GM12878 (cell line): ENCODE data around the gene RTN4RL1. TPM values are rescaled to one million over a fixed set of nuclear protein-coding genes. Genes with fewer than 3 reads are reported as not detected.
"Not testable (repeated sequence)": the region's sequence is repeated elsewhere in the genome, so short reads cannot be mapped to it uniquely, and the experiment has no call there.

ENCODE experiments used
- ATAC-seq: fragments of 200-7000 bp; cut with Tn5 transposase; 3 replicates; pipeline ENCODE4 v1.9.1; 2020; ENCODE audit warnings: mild to moderate bottlenecking, moderate library complexity
- BruUV-seq: library from RNA; stranded (reverse); fragments of 400-500 nt; replicated peaks from 2 replicates; lab custom pipeline; 2021; lab: Mats Ljungman, UMichigan
- CTCF ChIA-PET: fragments of 300-600 bp; sonication (Branson Sonifier 250); formaldehyde crosslinking; extraction: SDS; loops from one replicate; lab custom pipeline; 2021; ENCODE audit warnings: inconsistent platforms; lab: Yijun Ruan, JAX
- POLR2A ChIA-PET: fragments of 350-600 bp; formaldehyde crosslinking; extraction: SDS; loops from one replicate; lab custom pipeline; 2021; ENCODE audit warnings: inconsistent platforms; lab: Charles Lee
- RAD21 ChIA-PET: fragments of 300-600 bp; sonication (Branson Sonifier 250); formaldehyde crosslinking; loops from one replicate; lab custom pipeline; 2023; ENCODE audit warnings: antibody characterized with exemption; ENCODE audit not compliant: unreplicated experiment; lab: Charles Lee
- SMC1A ChIA-PET: fragments of 300-600 bp; sonication (Branson Sonifier 250); formaldehyde crosslinking; loops from one replicate; lab custom pipeline; 2023; ENCODE audit not compliant: unreplicated experiment, uncharacterized antibody; lab: Charles Lee
- DNase-seq: peaks from one replicate; pipeline ENCODE4 v3.0.0-alpha.2; 2011; ENCODE audit warnings: low read depth, low spot score
- FAIRE-seq: peaks from 3 replicates; lab custom pipeline; 2011; peaks lifted over from hg19 to GRCh38; lab: Jason Lieb, UNC
- H2AFZ ChIP-seq: 2 replicates; pipeline ENCODE4 v1.6.0; 2011; ENCODE audit warnings: low read depth, low read length, control low read depth; ENCODE audit not compliant: control insufficient read depth
- H3K27ac ChIP-seq: 2 replicates; pipeline ENCODE4 v1.5.1; 2011; ENCODE audit warnings: control low read depth; ENCODE audit not compliant: control insufficient read depth, insufficient read depth
- H3K27me3 ChIP-seq, 2 experiments: replicated peaks in 1 of 2; 2 replicates each; pipeline versions ENCODE4 v1.6.0 to v1.6.1; 2011; ENCODE audit warnings: low read length in 1 of 2; ENCODE audit not compliant: control insufficient read depth in 2 of 2, insufficient read depth in 2 of 2
- H3K36me3 ChIP-seq, 2 experiments: 2 replicates each; pipeline ENCODE4 v1.5.1; 2011; ENCODE audit warnings: low read length in 1 of 2; ENCODE audit not compliant: control insufficient read depth in 2 of 2, insufficient read depth in 2 of 2
- H3K4me1 ChIP-seq: 2 replicates; pipeline ENCODE4 v1.6.1; 2011; ENCODE audit warnings: mild to moderate bottlenecking, low read length, moderate library complexity, mixed read lengths; ENCODE audit not compliant: control insufficient read depth, insufficient read depth
- H3K4me2 ChIP-seq: 2 replicates; pipeline ENCODE4 v1.6.0; 2011; ENCODE audit warnings: control low read depth; ENCODE audit not compliant: control insufficient read depth, insufficient read depth
- H3K4me3 ChIP-seq: fragments of 200-600 bp; sonication (generic); 2 replicates; pipeline ENCODE4 v1.5.1; 2016
- H3K79me2 ChIP-seq: 2 replicates; pipeline ENCODE4 v1.6.0; 2011; ENCODE audit warnings: low read length; ENCODE audit not compliant: control insufficient read depth, insufficient read depth
- H3K9ac ChIP-seq: 2 replicates; pipeline ENCODE4 v1.8.0; 2011; ENCODE audit warnings: low read length, control low read depth, mixed read lengths; ENCODE audit not compliant: control insufficient read depth, insufficient read depth
- H3K9me3 ChIP-seq: replicated peaks from 3 replicates; pipeline ENCODE4 v1.5.1; 2011; ENCODE audit warnings: mild to moderate bottlenecking, low read length; ENCODE audit not compliant: control insufficient read depth, insufficient read depth
- H4K20me1 ChIP-seq: 2 replicates; pipeline ENCODE4 v1.6.0; 2011; ENCODE audit not compliant: control insufficient read depth, insufficient read depth
- BCL11A ChIP-seq: IDR thresholded peaks from 2 replicates; pipeline ENCODE4 v1.6.1; 2011; ENCODE audit warnings: low read depth, low read length
- HDGF ChIP-seq: fragments of 450-650 bp; IDR thresholded peaks from 2 replicates; pipeline ENCODE4 v1.6.1; 2016; ENCODE audit warnings: antibody characterized with exemption
- NFYA ChIP-seq: IDR thresholded peaks from 2 replicates; pipeline ENCODE4 v1.6.1; 2011; ENCODE audit warnings: low read depth, mild to moderate bottlenecking, low read length, improper control_type of control experiment, borderline replicate concordance
- RUNX3 ChIP-seq: IDR thresholded peaks from 2 replicates; pipeline ENCODE4 v1.6.1; 2012; ENCODE audit warnings: low read length, inconsistent platforms
- SIN3A ChIP-seq: IDR thresholded peaks from 2 replicates; pipeline ENCODE4 v1.6.1; 2012; ENCODE audit warnings: low read depth, low read length, improper control_type of control experiment
- SP1 ChIP-seq: IDR thresholded peaks from one replicate; pipeline ENCODE4 v1.6.1; 2011; ENCODE audit warnings: low read depth, low read length
- ZNF207 ChIP-seq: fragments of 450-650 bp; IDR thresholded peaks from 2 replicates; pipeline ENCODE4 v1.6.1; 2014; ENCODE audit warnings: antibody characterized with exemption, mild to moderate bottlenecking, borderline replicate concordance
- WGBS: methylation state at CpG from one replicate; pipeline ENCODE4 v1.1.6; 2016; ENCODE audit warnings: low lambda C conversion rate; ENCODE audit not compliant: insufficient replicate concordance, insufficient coverage; ENCODE audit errors: missing lambda C conversion rate; 5-methylcytosine and 5-hydroxymethylcytosine counted together
- in situ Hi-C: fragments of 300-500 bp; cut with MboI; formaldehyde crosslinking; loops from 9 replicates; pipeline ENCODE4 v1.14.3; 2018; ENCODE audit warnings: mixed read lengths
- intact Hi-C: fragments of 100-400 bp; cut with micrococcal nuclease; formaldehyde crosslinking; loops from one replicate; pipeline ENCODE4 v1.14.2; 2022; ENCODE audit not compliant: unreplicated experiment
- polyA plus RNA-seq, 11 experiments: library from polyadenylated mRNA; depleted of rRNA in 4 of 11; unstranded in 6 of 11; stranded (reverse) in 5 of 11; fragments of >200 nt; fragmentation: Nextera tagmentation in 4 of 11; fragmentation: Illumina TruSeq in 1 of 11; extraction: Ambion mirVana in 4 of 11; extraction: Trizol in 1 of 11; gene quantifications; 1 replicate in 1 of 11; 2 replicates in 10 of 11; pipeline versions ENCODE4 v1.2.1 to v1.2.3, GENCODE V29; 2011 to 2016; ENCODE audit warnings: inconsistent platforms in 2 of 11, missing spikeins in 2 of 11, low read depth in 1 of 11
- total RNA-seq, 4 experiments: library from RNA; depleted of rRNA in 3 of 4; stranded (reverse); fragments of >200 nt in 3 of 4; fragmentation: Illumina TruSeq in 1 of 4; extraction: Trizol in 1 of 4; gene quantifications; 2 replicates each; pipeline versions ENCODE4 v1.2.1 to v1.2.3, GENCODE V29; 2013 to 2021
- TF ChIP-seq, protein P1 (sequence below): fragments of 450-650 bp; IDR thresholded peaks from 2 replicates; pipeline ENCODE4 v1.6.1; 2018; ENCODE audit warnings: mild to moderate bottlenecking, low read depth, moderate library complexity; ENCODE audit not compliant: partially characterized antibody

The RTN4RL1 gene
- total and polyA plus RNA-seq, 10 of the 15 experiments (the other 5 are each of a cell fraction or from before 2014, with no cell fraction given), result 0.08 to 0.11 (median 0.10) TPM; not detected in 7

DNA sequence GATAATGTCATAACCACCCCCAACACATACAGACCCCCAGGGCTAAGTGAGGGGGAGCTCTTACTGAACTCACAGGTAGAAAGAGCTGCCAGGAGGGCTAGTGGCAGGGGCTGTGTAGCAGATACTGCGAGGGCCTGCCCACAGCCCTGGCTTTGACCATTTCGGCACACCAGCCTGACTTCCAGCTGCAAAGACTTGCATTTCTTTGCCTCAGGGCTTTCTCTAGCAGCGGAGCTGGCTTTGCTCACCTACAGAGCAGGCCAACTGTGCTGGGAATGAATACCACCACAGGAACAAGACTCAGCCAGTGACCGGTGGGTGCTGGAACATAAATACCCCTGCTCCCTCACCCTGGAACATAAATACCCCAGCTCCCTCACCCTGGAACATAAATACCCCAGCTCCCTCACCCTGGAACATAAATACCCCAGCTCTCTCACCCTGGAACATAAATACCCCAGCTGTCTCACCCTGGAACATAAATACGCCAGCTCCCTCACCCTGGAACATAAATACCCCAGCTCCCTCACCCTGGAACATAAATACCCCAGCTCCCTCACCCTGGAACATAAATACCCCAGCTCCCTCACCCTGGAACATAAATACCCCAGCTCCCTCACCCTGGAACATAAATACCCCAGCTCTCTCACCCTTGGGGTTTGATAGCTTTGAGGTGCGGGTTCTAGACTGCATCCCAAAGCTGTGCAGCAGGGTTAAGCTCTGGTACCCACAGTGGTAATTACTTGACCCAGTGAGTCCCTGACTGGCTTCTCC, 11.7 kb downstream of the RTN4RL1 start:
- ATAC-seq, intact Hi-C loops, H3K4me2 ChIP-seq, H3K36me3 ChIP-seq, H3K79me2 ChIP-seq, H2AFZ ChIP-seq, H4K20me1 ChIP-seq, DNase-seq, H3K27ac ChIP-seq, H3K4me3 ChIP-seq, FAIRE-seq, H3K27me3 ChIP-seq, BruUV-seq, RAD21 ChIA-PET, H3K9me3 ChIP-seq, H3K9ac ChIP-seq, CTCF ChIA-PET: not testable (repeated sequence)
- ChIA-PET SMC1A (interaction anchor here (1.2 kb wide), 1 partner anchor 105 kb away, joined by 3 read pairs; no protein-coding TSS in a partner anchor), POLR2A (interaction anchor here (0.6 to 0.7 kb wide), 3 partner anchors 50 to 860 kb away, joined by 3 read pairs; no protein-coding TSS in a partner anchor)
- in situ Hi-C loops, result loop anchor here (25.0 kb wide), 1 partner anchor 101 kb away; no protein-coding TSS in a partner anchor
- H3K4me1 ChIP-seq, result peaks cover 10% of the 10 kb centered on the region
- WGBS, result 84% methylated on average over 6 of the region's 6 CpGs

DNA sequence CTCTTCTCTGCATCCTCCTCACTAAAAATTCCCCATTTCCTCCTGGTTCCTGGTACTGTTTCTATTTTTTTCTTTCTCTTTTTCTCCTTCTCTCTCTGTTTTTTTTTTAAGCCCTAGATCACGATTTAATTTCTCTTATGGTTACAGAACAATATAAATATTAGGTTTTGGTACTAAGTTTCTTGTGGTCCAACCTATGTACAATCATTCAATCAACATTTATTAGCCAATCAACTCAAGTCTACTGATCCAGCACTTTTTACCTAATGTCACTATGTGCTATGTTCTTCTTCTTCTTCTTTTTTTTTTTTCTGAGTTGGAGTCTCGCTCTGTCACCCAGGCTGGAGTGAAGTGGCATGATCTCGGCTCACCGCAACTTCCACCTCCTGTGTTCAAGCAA, 12.6 kb downstream of the RTN4RL1 start:
- no peaks in the 10 kb centered on the region for H3K79me2 ChIP-seq
- peaks cover 3% of the 10 kb centered on the region for H3K4me1 ChIP-seq
- SMC1A ChIA-PET, result interaction anchor here (1.0 kb wide), 1 partner anchor 10 kb away, joined by 3 read pairs; no protein-coding TSS in a partner anchor
- H3K9me3 ChIP-seq, result no peaks in the 10 kb centered on the region; the same call in 2 of the 3 replicates
- TF ChIP-seq SIN3A, result no peak
- no peak for TF ChIP-seq RUNX3
- TF ChIP-seq SP1, result no peak
- TF ChIP-seq, protein P1, sequence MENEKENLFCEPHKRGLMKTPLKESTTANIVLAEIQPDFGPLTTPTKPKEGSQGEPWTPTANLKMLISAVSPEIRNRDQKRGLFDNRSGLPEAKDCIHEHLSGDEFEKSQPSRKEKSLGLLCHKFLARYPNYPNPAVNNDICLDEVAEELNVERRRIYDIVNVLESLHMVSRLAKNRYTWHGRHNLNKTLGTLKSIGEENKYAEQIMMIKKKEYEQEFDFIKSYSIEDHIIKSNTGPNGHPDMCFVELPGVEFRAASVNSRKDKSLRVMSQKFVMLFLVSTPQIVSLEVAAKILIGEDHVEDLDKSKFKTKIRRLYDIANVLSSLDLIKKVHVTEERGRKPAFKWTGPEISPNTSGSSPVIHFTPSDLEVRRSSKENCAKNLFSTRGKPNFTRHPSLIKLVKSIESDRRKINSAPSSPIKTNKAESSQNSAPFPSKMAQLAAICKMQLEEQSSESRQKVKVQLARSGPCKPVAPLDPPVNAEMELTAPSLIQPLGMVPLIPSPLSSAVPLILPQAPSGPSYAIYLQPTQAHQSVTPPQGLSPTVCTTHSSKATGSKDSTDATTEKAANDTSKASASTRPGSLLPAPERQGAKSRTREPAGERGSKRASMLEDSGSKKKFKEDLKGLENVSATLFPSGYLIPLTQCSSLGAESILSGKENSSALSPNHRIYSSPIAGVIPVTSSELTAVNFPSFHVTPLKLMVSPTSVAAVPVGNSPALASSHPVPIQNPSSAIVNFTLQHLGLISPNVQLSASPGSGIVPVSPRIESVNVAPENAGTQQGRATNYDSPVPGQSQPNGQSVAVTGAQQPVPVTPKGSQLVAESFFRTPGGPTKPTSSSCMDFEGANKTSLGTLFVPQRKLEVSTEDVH, result no peak
- no peak for TF ChIP-seq HDGF
- TF ChIP-seq BCL11A, result no peak
- no peak for TF ChIP-seq NFYA
- no peak for TF ChIP-seq ZNF207
- TF ChIP-seq, all 136 proteins: peak for 0
- Histone ChIP-seq H3K27me3 (no peaks in the 10 kb centered on the region; a peak in 1 of 4 replicates), H4K20me1 (no peaks in the 10 kb centered on the region), H3K4me3 (no peak overlapping the region), H3K9ac (no peak overlapping the region), H3K4me2 (no peak overlapping the region), H2AFZ (no peak overlapping the region), H3K36me3 (no peaks in the 10 kb centered on the region), H3K27ac (no peak overlapping the region)
- POLR2A ChIA-PET, result interaction anchor here (0.5 to 0.7 kb wide), 3 partner anchors 49 to 241 kb away, joined by 3 read pairs; no protein-coding TSS in a partner anchor
- no TSS peak for BruUV-seq
- in situ Hi-C loops (loop anchor here (25.0 kb wide), 1 partner anchor 100 kb away; no protein-coding TSS in a partner anchor), intact Hi-C loops (no loop called here)
- RAD21 ChIA-PET, result no interaction called here
- WGBS, result 0% methylated on average over 1 of the region's 4 CpGs
- no peak for ATAC-seq
- no peak for DNase-seq
- CTCF ChIA-PET, result no interaction called here
- FAIRE-seq, result no peak
